Right lobe of liver (tissue), 6 donors: Measurements from ENCODE around the gene RTP3. TPM values are rescaled to one million over a fixed set of nuclear protein-coding genes. Genes with fewer than 3 reads are reported as not detected.
"Not testable (repeated sequence)": the region's sequence is repeated elsewhere in the genome, so short reads cannot be mapped to it uniquely, and the experiment has no call there.

Experiments
- ATAC-seq, 4 donors: fragments of 200-7000 bp; cut with Tn5 transposase; one replicate each; pipeline ENCODE4 v1.9.1; 2020; ENCODE audit warnings: mild to moderate bottlenecking in 4 of 4, moderate library complexity in 4 of 4
- DNase-seq, 3 donors: peaks; one replicate each; pipeline ENCODE4 v3.0.0-alpha.2; 2020
- H3K27ac ChIP-seq, 3 donors: fragments of 200-600 bp; one replicate each; pipeline ENCODE4 v1.8.0; 2022
- H3K27me3 ChIP-seq, 2 donors: fragments of 200-600 bp; one replicate each; pipeline ENCODE4 v1.8.0; 2022
- H3K36me3 ChIP-seq, 4 donors: fragments of 200-600 bp; sonication (generic) in 1 of 4; one replicate each; pipeline versions ENCODE4 v1.5.1 to v1.8.0; 2017 to 2022; ENCODE audit warnings: control low read depth in 1 of 4
- H3K4me1 ChIP-seq, 4 donors: fragments of 200-600 bp; sonication (generic) in 1 of 4; one replicate each; pipeline versions ENCODE4 v1.5.1 to v1.8.0; 2017 to 2022; ENCODE audit warnings: control low read depth in 1 of 4
- H3K4me3 ChIP-seq, 3 donors: fragments of 200-600 bp; one replicate each; pipeline ENCODE4 v1.8.0; 2022
- H3K9me3 ChIP-seq, 4 donors: fragments of 200-600 bp; sonication (generic) in 1 of 4; one replicate each; pipeline versions ENCODE4 v1.5.1 to v1.8.0; 2017 to 2022; ENCODE audit warnings: control low read depth in 1 of 4
- POLR2A ChIP-seq: fragments of 450-650 bp; IDR thresholded peaks from one replicate; pipeline ENCODE4 v1.6.1; 2017; ENCODE audit warnings: antibody characterized with exemption, mild to moderate bottlenecking
- WGBS: methylation state at CpG from one replicate; pipeline ENCODE4 v1.1.6; 2018; ENCODE audit warnings: low coverage, low lambda C conversion rate; ENCODE audit not compliant: insufficient coverage; ENCODE audit errors: missing lambda C conversion rate; 5-methylcytosine and 5-hydroxymethylcytosine counted together
- intact Hi-C, 2 donors: fragments of 100-400 bp; cut with DNase I; formaldehyde crosslinking; loops; one replicate each; pipeline versions ENCODE4 v1.11.2 to v1.14.1; 2022
- total RNA-seq, 6 experiments: library from RNA; depleted of rRNA in 2 of 6; stranded (reverse); fragments of >200 nt in 2 of 6; fragmentation: NEBNext Ultra II Directional in 3 of 6; extraction: Animal tissue kit (Norgen Biotek cat#: 25700) in 3 of 6; gene quantifications; one replicate each; pipeline versions ENCODE4 v1.1.0 to v1.2.4, GENCODE V29; 2016 to 2023
- TF ChIP-seq, protein P1 (sequence below), 4 donors: fragments of 200-600 bp in 3 of 4; fragments of 450-650 bp in 1 of 4; IDR thresholded peaks; one replicate each; pipeline versions ENCODE4 v1.5.1 to v1.8.0; 2016 to 2022; ENCODE audit warnings: antibody characterized with exemption in 4 of 4, mild to moderate bottlenecking in 2 of 4
- donor health status: DM: no; HTN: yes; CAD: no.
- donor health status: DM: no; HTN: no; CAD: no.
- donor health status: DM: no; HTN: no; CAD: no.
- donor health status: DM: no; HTN: yes; CAD: no.
- donor health status: DM: no; HTN: yes; CAD: no.

The RTP3 gene
- total RNA-seq, 6 experiments from 2014 or later = 12.2 to 29.0 (median 20.9) TPM

GRCh38 chr3:46542344-46542743 is 44.6 kb downstream of the RTP3 start:
- Histone ChIP-seq H3K27me3 (no peaks in the 10 kb centered on the region), H3K4me3 (no peak overlapping the region), H3K36me3 (no peaks in the 10 kb centered on the region), H3K4me1 (peaks cover 0 to 4% (median 0%) of the 10 kb centered on the region in 4 donors), H3K9me3 (no peaks in the 10 kb centered on the region), H3K27ac (no peak overlapping the region)
- DNase-seq (no peak), ATAC-seq (no peak)
- intact Hi-C loops = no loop called here
- no peak for TF ChIP-seq POLR2A
- TF ChIP-seq, protein P1, sequence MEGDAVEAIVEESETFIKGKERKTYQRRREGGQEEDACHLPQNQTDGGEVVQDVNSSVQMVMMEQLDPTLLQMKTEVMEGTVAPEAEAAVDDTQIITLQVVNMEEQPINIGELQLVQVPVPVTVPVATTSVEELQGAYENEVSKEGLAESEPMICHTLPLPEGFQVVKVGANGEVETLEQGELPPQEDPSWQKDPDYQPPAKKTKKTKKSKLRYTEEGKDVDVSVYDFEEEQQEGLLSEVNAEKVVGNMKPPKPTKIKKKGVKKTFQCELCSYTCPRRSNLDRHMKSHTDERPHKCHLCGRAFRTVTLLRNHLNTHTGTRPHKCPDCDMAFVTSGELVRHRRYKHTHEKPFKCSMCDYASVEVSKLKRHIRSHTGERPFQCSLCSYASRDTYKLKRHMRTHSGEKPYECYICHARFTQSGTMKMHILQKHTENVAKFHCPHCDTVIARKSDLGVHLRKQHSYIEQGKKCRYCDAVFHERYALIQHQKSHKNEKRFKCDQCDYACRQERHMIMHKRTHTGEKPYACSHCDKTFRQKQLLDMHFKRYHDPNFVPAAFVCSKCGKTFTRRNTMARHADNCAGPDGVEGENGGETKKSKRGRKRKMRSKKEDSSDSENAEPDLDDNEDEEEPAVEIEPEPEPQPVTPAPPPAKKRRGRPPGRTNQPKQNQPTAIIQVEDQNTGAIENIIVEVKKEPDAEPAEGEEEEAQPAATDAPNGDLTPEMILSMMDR (IDR thresholded peaks at IDR 0.05) = no peak
- 75% methylated on average over 2 of the region's 2 CpGs for WGBS

- Histone ChIP-seq H3K4me1 (no peaks in the 10 kb centered on the region), H3K4me3 (no peak overlapping the region), H3K36me3 (no peaks in the 10 kb centered on the region), H3K9me3 (no peaks in the 10 kb centered on the region), H3K27ac (no peak overlapping the region), H3K27me3 (no peaks in the 10 kb centered on the region)
- 83% methylated on average over 1 of the region's 5 CpGs for WGBS
- no peak for TF ChIP-seq POLR2A
- TF ChIP-seq, protein P1 (IDR thresholded peaks at IDR 0.05) = no peak
- intact Hi-C loops = no loop called here
- DNase-seq (no peak), ATAC-seq (no peak)
Measured at GRCh38 chr3:46542801-46543201, 45.0 kb downstream of the RTP3 start.

- intact Hi-C loops = no loop called here
- Histone ChIP-seq H3K27ac (no peak overlapping the region), H3K9me3 (no peaks in the 10 kb centered on the region), H3K4me1 (no peaks in the 10 kb centered on the region), H3K4me3 (no peak overlapping the region), H3K36me3 (no peaks in the 10 kb centered on the region), H3K27me3 (no peaks in the 10 kb centered on the region)
- 79% methylated on average over 11 of the region's 17 CpGs for whole genome bisulfite sequencing
- no peak for DNase-seq
- no peak for TF ChIP-seq POLR2A
- ATAC-seq = no peak
Measured at GRCh38 chr3:46544771-46545503, 47.2 kb downstream of the RTP3 start.

DNA sequence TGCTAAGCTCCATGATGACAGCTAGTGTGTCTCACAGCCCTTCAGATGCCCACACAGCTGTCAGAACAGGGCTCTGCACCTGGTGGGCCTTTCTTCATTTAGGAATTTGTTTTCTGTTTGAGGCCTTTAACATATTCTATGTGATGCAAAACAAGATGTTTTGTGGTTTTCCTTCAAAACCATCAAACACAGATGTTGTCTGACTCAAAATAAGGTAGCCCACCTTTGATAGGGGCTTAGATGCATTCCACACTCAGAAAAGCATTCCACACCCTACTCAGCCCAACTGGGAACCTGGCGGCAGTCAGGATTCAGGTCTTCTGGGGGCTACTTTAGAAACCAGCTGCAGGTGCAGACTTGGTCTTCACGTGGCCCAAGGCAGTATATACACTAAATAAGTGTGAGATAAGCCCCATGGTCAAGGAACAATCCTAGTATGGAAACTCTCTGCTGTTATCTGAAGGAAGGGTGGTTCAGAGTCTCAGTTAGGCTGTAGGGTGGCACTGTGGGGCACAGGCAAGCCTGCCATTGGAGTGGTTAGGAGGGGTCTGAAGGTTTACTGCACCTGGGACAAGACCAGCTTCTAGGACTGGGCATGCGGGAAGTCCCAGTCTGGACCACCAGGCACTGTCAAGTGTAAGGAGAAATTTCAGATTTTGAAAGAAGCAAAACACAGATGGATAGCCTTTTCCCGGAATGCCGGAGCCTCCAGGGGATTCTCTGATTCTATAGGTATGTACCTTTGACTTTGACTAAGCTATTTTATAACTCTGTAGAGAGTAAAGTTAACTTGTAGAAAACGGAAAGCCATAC is 48.2 kb downstream of the RTP3 start:
- DNase-seq (no peak), ATAC-seq (no peak)
- H3K27ac ChIP-seq = no peak overlapping the region
- H3K4me3 ChIP-seq = no peak overlapping the region
- H3K27me3 ChIP-seq = no peaks in the 10 kb centered on the region
- no peaks in the 10 kb centered on the region for H3K4me1 ChIP-seq
- no peaks in the 10 kb centered on the region for H3K9me3 ChIP-seq
- TF ChIP-seq POLR2A = no peak
- TF ChIP-seq, protein P1 (IDR thresholded peaks at IDR 0.05) = no peak
- 90% methylated on average over 6 of the region's 6 CpGs for WGBS
- H3K36me3 ChIP-seq = no peaks in the 10 kb centered on the region
- intact Hi-C loops = no loop called here

DNA sequence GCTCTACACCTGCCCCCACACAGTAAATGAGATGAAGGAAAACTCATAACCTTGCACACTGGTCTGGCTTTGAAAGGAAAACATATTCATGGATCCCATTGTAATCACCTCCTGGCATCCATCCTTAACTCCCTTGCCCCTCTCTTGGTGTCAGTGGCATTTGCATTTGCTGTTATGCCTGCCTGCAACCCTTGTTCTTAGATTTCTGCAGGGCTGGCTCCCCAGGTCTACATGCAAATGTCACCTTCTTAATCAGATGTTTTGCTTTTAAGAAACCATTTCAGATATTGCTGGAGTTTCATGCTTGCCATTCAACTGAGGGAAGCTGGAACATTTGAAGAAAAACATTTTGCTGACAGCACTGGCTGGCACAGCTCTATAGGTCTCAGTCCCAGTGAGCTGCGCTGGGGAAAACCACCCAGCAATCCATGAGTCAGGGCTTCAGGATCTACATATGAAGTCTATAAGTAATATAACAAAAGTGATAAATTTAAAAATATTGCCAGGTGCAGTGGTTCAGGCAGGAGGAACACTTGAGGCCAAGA is 49.2 kb downstream of the RTP3 start:
- TF ChIP-seq, protein P1 (IDR thresholded peaks at IDR 0.05) = no peak
- no peak for TF ChIP-seq POLR2A

GRCh38 chr3:46548611-46549010 is 50.8 kb downstream of the RTP3 start:
- H3K36me3 ChIP-seq, H3K27ac ChIP-seq, intact Hi-C loops, H3K27me3 ChIP-seq, H3K4me1 ChIP-seq, DNase-seq, H3K4me3 ChIP-seq, H3K9me3 ChIP-seq, ATAC-seq: not testable (repeated sequence)
- 100% methylated on average over 1 of the region's 3 CpGs for WGBS

More for the DNA sequence above, 49.2 kb downstream of the RTP3 start:
- no peak overlapping the region for H3K4me3 ChIP-seq
- no peaks in the 10 kb centered on the region for H3K4me1 ChIP-seq
- 100% methylated on average over 1 of the region's 1 CpG for WGBS
- no peaks in the 10 kb centered on the region for H3K36me3 ChIP-seq
- no peak overlapping the region for H3K27ac ChIP-seq
- no peak for DNase-seq
- no peaks in the 10 kb centered on the region for H3K9me3 ChIP-seq
- intact Hi-C loops = no loop called here
- no peak for ATAC-seq
- H3K27me3 ChIP-seq = no peaks in the 10 kb centered on the region
